ENCODE data around the gene ATP2C1. TPM values are rescaled to one million over a fixed set of nuclear protein-coding genes. Genes with fewer than 3 reads are reported as not detected.

ATP2C1 gene
- total and polyA plus RNA-seq, 4 donors: 21.8 to 67.5 (median 43.3) TPM

DNA sequence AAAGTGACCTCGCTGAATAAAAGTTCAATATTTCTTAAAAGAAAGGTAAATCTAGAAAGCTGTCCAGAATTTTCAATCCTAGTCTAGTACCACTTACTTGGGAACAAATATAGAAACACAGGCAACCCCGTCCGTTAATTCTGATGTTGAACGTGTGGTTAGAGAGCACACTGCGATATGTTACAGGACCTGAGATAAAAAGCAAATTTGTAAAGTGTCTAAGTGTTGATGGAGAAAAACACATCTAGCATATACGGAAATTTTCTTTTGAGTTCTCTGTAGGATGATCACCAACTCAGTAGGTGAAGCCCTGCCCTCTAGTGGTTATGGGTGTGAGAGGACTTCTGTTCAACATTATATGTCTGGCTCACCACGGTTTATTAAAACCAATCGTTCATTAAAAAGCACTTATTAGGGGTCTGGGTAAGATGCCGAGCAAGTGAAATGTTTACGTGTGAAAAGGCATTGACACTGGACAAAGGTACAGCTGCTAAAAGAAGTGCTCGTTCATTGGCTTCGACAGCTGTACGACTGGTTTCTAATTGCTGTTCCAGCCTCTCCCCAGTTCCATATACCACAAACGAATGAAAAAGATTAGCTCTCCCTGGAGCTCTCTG lies 1.0 kb upstream of the ATP2C1 start:
- Histone ChIP-seq H3K4me1 (ENCODE audit: control insufficient read depth in 1 of 2, insufficient read depth in 2 of 2, low read length in 2 of 2) (peaks cover 3 to 5% of the 10 kb centered on the region in 2 donors), H3K9me3 (ENCODE audit: control insufficient read depth, low read length) (no peaks in the 10 kb centered on the region), H3K27ac (ENCODE audit: low read depth in 1 of 2, low read length in 2 of 2) (peak overlapping the region; percentile 93), H3K36me3 (ENCODE audit: control insufficient read depth in 1 of 2, insufficient read depth in 2 of 2, low read length in 1 of 2) (no peaks in the 10 kb centered on the region), H3K4me3 (ENCODE audit: low read length in 2 of 2) (peak overlapping the region; percentile 70 to 95), H3K27me3 (ENCODE audit: control insufficient read depth in 1 of 2, insufficient read depth in 2 of 2, low read length in 1 of 2) (no peaks in the 10 kb centered on the region)
- WGBS, 2 donors: 0 to 1% methylated on average over 14 of the region's 14 CpGs
- intact Hi-C loops (cut with DNase I): loop anchor here (5.0 to 10.0 kb wide), 3 partner anchors 132 to 146 kb away; partner anchors contain the start of genes ASTE1 (in 1 of the 2), NEK11 (in 1 of the 2) and PIK3R4 (in 1 of the 2)
- ATAC-seq (ENCODE audit: low FRiP score) (peak; percentile 90), DNase-seq (peak in 1 of 2 donors; percentile 68)

- intact Hi-C loops (cut with DNase I): loop anchor here (5.0 to 10.0 kb wide), 3 partner anchors 130 to 147 kb away; partner anchors contain the start of genes ASTE1 (in 1 of the 2), NEK11 (in 1 of the 2) and PIK3R4 (in 1 of the 2)
- 0% methylated on average over 36 to 52 of the region's 52 CpGs for WGBS, 2 donors
- Histone ChIP-seq H3K4me3 (ENCODE audit: low read length in 2 of 2) (peak overlapping the region; percentile 92 to 95), H3K36me3 (ENCODE audit: control insufficient read depth in 1 of 2, insufficient read depth in 2 of 2, low read length in 1 of 2) (no peaks in the 10 kb centered on the region), H3K27me3 (ENCODE audit: control insufficient read depth in 1 of 2, insufficient read depth in 2 of 2, low read length in 1 of 2) (no peaks in the 10 kb centered on the region), H3K27ac (ENCODE audit: low read depth in 1 of 2, low read length in 2 of 2) (peak overlapping the region; percentile 53 to 80), H3K4me1 (ENCODE audit: control insufficient read depth in 1 of 2, insufficient read depth in 2 of 2, low read length in 2 of 2) (peaks cover 3 to 5% of the 10 kb centered on the region in 2 donors), H3K9me3 (ENCODE audit: control insufficient read depth, low read length) (no peaks in the 10 kb centered on the region)
- ATAC-seq (ENCODE audit: low FRiP score) (peak; percentile 49), DNase-seq (peak; percentile 59 to 80)
These were observed 474 bp downstream of the ATP2C1 start for GRCh38 chr3:130894130-130894985.

DNA sequence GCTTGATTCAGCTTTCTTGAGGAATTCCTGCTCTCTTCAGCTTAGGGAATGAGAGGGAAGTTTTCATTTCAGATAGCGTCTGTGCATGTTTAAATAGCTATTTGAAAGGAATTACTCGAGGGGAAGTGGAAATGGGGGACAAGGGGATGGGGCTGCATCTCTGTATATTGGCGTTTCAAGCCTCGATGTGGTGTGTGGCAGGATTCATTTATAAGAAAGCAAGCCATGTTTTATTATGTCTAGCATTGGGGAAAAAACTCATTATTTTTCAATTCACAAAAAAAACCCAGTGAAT lies 1.0 kb downstream of the ATP2C1 start:
- Histone ChIP-seq H3K4me1 (ENCODE audit: control insufficient read depth in 1 of 2, insufficient read depth in 2 of 2, low read length in 2 of 2) (peaks cover 3 to 5% of the 10 kb centered on the region in 2 donors), H3K27ac (ENCODE audit: low read depth in 1 of 2, low read length in 2 of 2) (no peak overlapping the region), H3K9me3 (ENCODE audit: control insufficient read depth, low read length) (no peaks in the 10 kb centered on the region), H3K36me3 (ENCODE audit: control insufficient read depth in 1 of 2, insufficient read depth in 2 of 2, low read length in 1 of 2) (no peaks in the 10 kb centered on the region), H3K27me3 (ENCODE audit: control insufficient read depth in 1 of 2, insufficient read depth in 2 of 2, low read length in 1 of 2) (no peaks in the 10 kb centered on the region), H3K4me3 (ENCODE audit: low read length in 2 of 2) (peak overlapping the region; percentile 92 to 95)
- ATAC-seq (ENCODE audit: low FRiP score): no peak
- intact Hi-C loops (cut with DNase I): loop anchor here (5.0 to 10.0 kb wide), 3 partner anchors 130 to 148 kb away; partner anchors contain the start of genes ASTE1 (in 1 of the 2), NEK11 (in 1 of the 2) and PIK3R4 (in 1 of the 2)
- DNase-seq: no peak
- WGBS, 2 donors: 0 to 3% methylated on average over 4 of the region's 4 CpGs

DNA sequence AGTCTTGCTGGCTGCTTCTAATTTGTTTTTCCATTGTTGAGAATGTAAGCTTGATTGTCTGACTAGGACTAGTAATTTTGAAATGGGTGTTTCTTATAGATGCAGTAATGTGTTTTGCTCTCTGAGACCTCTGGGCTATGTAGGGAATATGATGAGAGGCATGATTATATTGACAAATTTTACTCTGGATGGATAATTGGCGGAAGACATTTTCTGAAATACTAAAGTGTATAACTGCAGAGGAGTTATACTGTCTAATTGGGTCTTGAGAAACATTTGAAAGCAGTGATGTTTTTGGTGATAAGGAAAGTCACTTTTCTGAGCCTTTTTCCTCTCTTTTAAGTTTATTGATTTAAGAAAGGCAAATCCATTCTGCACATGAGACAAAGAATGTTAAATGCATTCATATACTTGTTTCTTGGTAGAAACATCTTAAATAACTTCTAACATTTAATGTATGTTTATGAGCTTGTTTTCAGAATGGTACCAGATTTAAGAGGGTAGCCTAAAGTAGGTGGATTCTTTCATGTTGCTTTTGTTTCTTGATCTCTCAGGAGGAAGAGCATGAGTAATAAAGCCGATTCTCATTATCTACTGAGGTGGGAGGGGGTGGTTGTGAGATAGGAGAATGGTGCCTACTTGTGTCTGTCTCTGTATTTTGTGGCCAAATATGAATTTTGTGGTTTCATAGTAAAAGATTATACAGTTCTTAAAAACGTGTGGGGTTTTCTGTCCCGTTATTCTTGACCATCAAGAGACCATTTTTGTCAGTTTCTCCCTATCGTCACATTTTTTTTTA lies 2.0 kb downstream of the ATP2C1 start:
- no peaks in the 10 kb centered on the region for H3K9me3 ChIP-seq (ENCODE audit: control insufficient read depth, low read length)
- no peaks in the 10 kb centered on the region for H3K27me3 ChIP-seq (ENCODE audit: control insufficient read depth in 1 of 2, insufficient read depth in 2 of 2, low read length in 1 of 2)
- ATAC-seq (ENCODE audit: low FRiP score): no peak
- no peaks in the 10 kb centered on the region for H3K36me3 ChIP-seq (ENCODE audit: control insufficient read depth in 1 of 2, insufficient read depth in 2 of 2, low read length in 1 of 2)
- 72 to 74% methylated on average over 5 of the region's 5 CpGs for WGBS, 2 donors
- intact Hi-C loops (cut with DNase I): loop anchor here in 1 of 2 donors (10.0 kb wide), 1 partner anchor 129 kb away; the partner anchor contains the start of genes ASTE1 and NEK11
- H3K4me1 ChIP-seq (ENCODE audit: control insufficient read depth in 1 of 2, insufficient read depth in 2 of 2, low read length in 2 of 2): peaks cover 3 to 6% of the 10 kb centered on the region in 2 donors
- no peak overlapping the region for H3K27ac ChIP-seq (ENCODE audit: low read depth in 1 of 2, low read length in 2 of 2)
- peak overlapping the region; percentile 28 to 95 for H3K4me3 ChIP-seq (ENCODE audit: low read length in 2 of 2)
- DNase-seq: no peak

DNA sequence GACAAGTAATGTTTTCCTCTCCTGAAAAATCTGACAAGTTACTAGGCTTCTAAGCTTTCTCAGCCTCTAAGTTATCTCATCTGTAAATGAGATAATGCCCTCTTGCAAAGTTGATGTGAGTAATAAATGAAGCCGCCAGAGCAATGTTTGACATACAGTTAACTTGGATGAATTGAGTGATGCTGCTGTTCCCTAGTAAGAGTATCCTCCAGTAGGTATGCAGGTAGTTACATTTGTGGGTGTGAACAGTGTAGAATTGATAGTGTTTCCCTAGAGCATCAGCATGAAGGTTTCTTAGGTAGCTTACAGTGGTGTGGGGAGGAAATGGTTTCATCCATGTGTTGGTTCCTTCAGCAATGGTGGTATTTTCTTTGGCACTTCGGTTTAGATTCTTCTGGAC lies 3.4 kb downstream of the ATP2C1 start:
- ATAC-seq (ENCODE audit: low FRiP score) (no peak), DNase-seq (no peak)
- H3K36me3 ChIP-seq (ENCODE audit: control insufficient read depth in 1 of 2, insufficient read depth in 2 of 2, low read length in 1 of 2): no peaks in the 10 kb centered on the region
- no peaks in the 10 kb centered on the region for H3K27me3 ChIP-seq (ENCODE audit: control insufficient read depth in 1 of 2, insufficient read depth in 2 of 2, low read length in 1 of 2)
- H3K9me3 ChIP-seq (ENCODE audit: control insufficient read depth, low read length): no peaks in the 10 kb centered on the region
- intact Hi-C loops (cut with DNase I): loop anchor here in 1 of 2 donors (10.0 kb wide), 1 partner anchor 127 kb away; the partner anchor contains the start of genes ASTE1 and NEK11
- H3K4me1 ChIP-seq (ENCODE audit: control insufficient read depth in 1 of 2, insufficient read depth in 2 of 2, low read length in 2 of 2): peaks cover 3 to 11% of the 10 kb centered on the region in 2 donors
- 26 to 39% methylated on average over 2 of the region's 2 CpGs for WGBS, 2 donors
- H3K4me3 ChIP-seq (ENCODE audit: low read length in 2 of 2): no peak overlapping the region
- H3K27ac ChIP-seq (ENCODE audit: low read depth in 1 of 2, low read length in 2 of 2): peak overlapping the region in 1 of 2 donors; percentile 17

GRCh38 chr3:130900959-130901358 lies 7.1 kb downstream of the ATP2C1 start:
- ATAC-seq (ENCODE audit: low FRiP score): no peak
- peaks cover 6 to 11% of the 10 kb centered on the region in 2 donors for H3K4me1 ChIP-seq (ENCODE audit: control insufficient read depth in 1 of 2, insufficient read depth in 2 of 2, low read length in 2 of 2)

GRCh38 chr3:130901463-130902204 lies 7.8 kb downstream of the ATP2C1 start:
- H3K27me3 ChIP-seq (ENCODE audit: control insufficient read depth in 1 of 2, insufficient read depth in 2 of 2, low read length in 1 of 2): no peaks in the 10 kb centered on the region
- ATAC-seq (ENCODE audit: low FRiP score) (no peak), DNase-seq (no peak)
- intact Hi-C loops (cut with DNase I): no loop called here
- no peak overlapping the region for H3K4me3 ChIP-seq (ENCODE audit: low read length in 2 of 2)
- H3K27ac ChIP-seq (ENCODE audit: low read depth in 1 of 2, low read length in 2 of 2): no peak overlapping the region
- 76 to 79% methylated on average over 6 of the region's 6 CpGs for WGBS, 2 donors
- no peaks in the 10 kb centered on the region for H3K9me3 ChIP-seq (ENCODE audit: control insufficient read depth, low read length)
- H3K4me1 ChIP-seq (ENCODE audit: control insufficient read depth in 1 of 2, insufficient read depth in 2 of 2, low read length in 2 of 2): peaks cover 6 to 11% of the 10 kb centered on the region in 2 donors
- no peaks in the 10 kb centered on the region for H3K36me3 ChIP-seq (ENCODE audit: control insufficient read depth in 1 of 2, insufficient read depth in 2 of 2, low read length in 1 of 2)

More at GRCh38 chr3:130900959-130901358, 7.1 kb downstream of the ATP2C1 start:
- no peak overlapping the region for H3K27ac ChIP-seq (ENCODE audit: low read depth in 1 of 2, low read length in 2 of 2)
- H3K27me3 ChIP-seq (ENCODE audit: control insufficient read depth in 1 of 2, insufficient read depth in 2 of 2, low read length in 1 of 2): no peaks in the 10 kb centered on the region
- no peak for DNase-seq
- H3K9me3 ChIP-seq (ENCODE audit: control insufficient read depth, low read length): no peaks in the 10 kb centered on the region
- intact Hi-C loops (cut with DNase I): no loop called here
- no peak overlapping the region for H3K4me3 ChIP-seq (ENCODE audit: low read length in 2 of 2)
- no peaks in the 10 kb centered on the region for H3K36me3 ChIP-seq (ENCODE audit: control insufficient read depth in 1 of 2, insufficient read depth in 2 of 2, low read length in 1 of 2)
